Gastrocnemius medialis (tissue), 4 donors: Measurements from ENCODE around the gene UBE2L3.

ENCODE experiments used
- CTCF ChIP-seq, 5 experiments: fragments of 450-650 bp in 3 of 5; fragments of 200-600 bp in 2 of 5; sonication (generic) in 2 of 5; IDR thresholded peaks in 4 of 5; conservative IDR thresholded peaks in 1 of 5; 1 replicate in 4 of 5; 2 replicates in 1 of 5; pipeline ENCODE4 v1.5.1; 2016 to 2019; ENCODE audit warnings: antibody characterized with exemption in 5 of 5, mild to moderate bottlenecking in 3 of 5, moderate library complexity in 3 of 5
- POLR2A ChIP-seq, 2 donors: fragments of 450-650 bp; IDR thresholded peaks; one replicate each; pipeline ENCODE4 v1.6.1; 2017; ENCODE audit warnings: antibody characterized with exemption in 2 of 2, mild to moderate bottlenecking in 2 of 2, moderate library complexity in 2 of 2

GRCh38 chr22:21594865-21595452 lies 27.4 kb downstream of the UBE2L3 start:
- TF ChIP-seq CTCF (IDR thresholded peaks at IDR 0.05 in 4 of 5, conservative IDR thresholded peaks at IDR 0.05 in 1 of 5): no peak
- no peak for TF ChIP-seq POLR2A (IDR thresholded peaks at IDR 0.05)
